Esophagus muscularis mucosa (tissue), 4 donors: ENCODE measurements around the gene CTDP1. TPM values are rescaled to one million over a fixed set of nuclear protein-coding genes. Genes with fewer than 3 reads are reported as not detected.

Experiments used
- DNase-seq: peaks from one replicate; pipeline ENCODE4 v3.0.0-alpha.2; 2017; ENCODE audit errors: extremely low spot score
- H3K27ac ChIP-seq, 4 donors: fragments of 200-600 bp; sonication (generic); replicated peaks in 1 of 4; 1 replicate in 3 of 4; 2 replicates in 1 of 4; pipeline ENCODE4 v1.5.1; 2016 to 2019; ENCODE audit warnings: mild to moderate bottlenecking in 1 of 4
- H3K27me3 ChIP-seq, 4 donors: fragments of 200-600 bp; sonication (generic); one replicate each; pipeline versions ENCODE4 v1.5.1 to v1.6.0; 2016 to 2019
- H3K36me3 ChIP-seq, 4 donors: fragments of 200-600 bp; sonication (generic); one replicate each; pipeline ENCODE4 v1.5.1; 2016 to 2019
- H3K4me1 ChIP-seq, 4 donors: fragments of 200-600 bp; sonication (generic); one replicate each; pipeline ENCODE4 v1.5.1; 2016 to 2019
- H3K4me3 ChIP-seq, 4 donors: fragments of 200-600 bp; sonication (generic); 1 replicate in 2 of 4; 2 replicates in 2 of 4; pipeline ENCODE4 v1.5.1; 2016 to 2019; ENCODE audit warnings: mild to moderate bottlenecking in 4 of 4, moderate library complexity in 1 of 4
- H3K9me3 ChIP-seq, 4 donors: fragments of 200-600 bp; sonication (generic); 1 replicate in 3 of 4; 2 replicates in 1 of 4; pipeline ENCODE4 v1.5.1; 2016 to 2019
- EP300 ChIP-seq: sonication (generic); formaldehyde crosslinking; IDR thresholded peaks from one replicate; pipeline ENCODE4 v1.6.1; 2017; ENCODE audit warnings: antibody characterized with exemption
- POLR2A ChIP-seq: fragments of 450-650 bp; IDR thresholded peaks from one replicate; pipeline ENCODE4 v1.6.1; 2017; ENCODE audit warnings: antibody characterized with exemption, moderate library complexity, mild to moderate bottlenecking, low read depth
- POLR2AphosphoS5 ChIP-seq, 2 donors: sonication (generic); formaldehyde crosslinking; IDR thresholded peaks; one replicate each; pipeline ENCODE4 v1.6.1; 2017; ENCODE audit warnings: antibody characterized with exemption in 2 of 2
- WGBS: methylation state at CpG from one replicate; pipeline ENCODE4 v1.1.5; 2018; 5-methylcytosine and 5-hydroxymethylcytosine counted together
- intact Hi-C: fragments of 100-400 bp; cut with DNase I; formaldehyde crosslinking; loops from one replicate; pipeline ENCODE4 v1.15.1; 2023
- total RNA-seq, 4 donors: library from RNA; depleted of rRNA; stranded (reverse); fragments of >200 nt; gene quantifications; one replicate each; pipeline versions ENCODE4 v1.1.0 to v1.2.1, GENCODE V29; 2016
- TF ChIP-seq, protein P1 (sequence below), 3 experiments: fragments of 200-600 bp in 2 of 3; fragments of 450-650 bp in 1 of 3; sonication (generic) in 2 of 3; IDR thresholded peaks; one replicate each; pipeline ENCODE4 v1.5.1; 2017 to 2019; ENCODE audit warnings: antibody characterized with exemption in 3 of 3, mild to moderate bottlenecking in 2 of 3, moderate library complexity in 1 of 3

CTDP1 gene
- total RNA-seq, 4 donors from 2014 or later = 22.0 to 28.5 (median 24.5) TPM

- H3K36me3 ChIP-seq = no peaks in the 10 kb centered on the region
- peaks cover 3 to 18% (median 9%) of the 10 kb centered on the region in 4 donors for H3K4me1 ChIP-seq
- no peak overlapping the region for H3K4me3 ChIP-seq
- peaks cover 0 to 65% (median 10%) of the 10 kb centered on the region in 4 donors for H3K27me3 ChIP-seq
- intact Hi-C loops = no loop called here
- H3K9me3 ChIP-seq = no peaks in the 10 kb centered on the region
- WGBS = 82% methylated on average over 20 of the region's 21 CpGs
- DNase-seq = no peak
- H3K27ac ChIP-seq = no peak overlapping the region
- no peak for TF ChIP-seq POLR2A
- no peak for TF ChIP-seq EP300
- no peak for TF ChIP-seq POLR2AphosphoS5 (IDR thresholded peaks at IDR 0.05)
- TF ChIP-seq, protein P1, sequence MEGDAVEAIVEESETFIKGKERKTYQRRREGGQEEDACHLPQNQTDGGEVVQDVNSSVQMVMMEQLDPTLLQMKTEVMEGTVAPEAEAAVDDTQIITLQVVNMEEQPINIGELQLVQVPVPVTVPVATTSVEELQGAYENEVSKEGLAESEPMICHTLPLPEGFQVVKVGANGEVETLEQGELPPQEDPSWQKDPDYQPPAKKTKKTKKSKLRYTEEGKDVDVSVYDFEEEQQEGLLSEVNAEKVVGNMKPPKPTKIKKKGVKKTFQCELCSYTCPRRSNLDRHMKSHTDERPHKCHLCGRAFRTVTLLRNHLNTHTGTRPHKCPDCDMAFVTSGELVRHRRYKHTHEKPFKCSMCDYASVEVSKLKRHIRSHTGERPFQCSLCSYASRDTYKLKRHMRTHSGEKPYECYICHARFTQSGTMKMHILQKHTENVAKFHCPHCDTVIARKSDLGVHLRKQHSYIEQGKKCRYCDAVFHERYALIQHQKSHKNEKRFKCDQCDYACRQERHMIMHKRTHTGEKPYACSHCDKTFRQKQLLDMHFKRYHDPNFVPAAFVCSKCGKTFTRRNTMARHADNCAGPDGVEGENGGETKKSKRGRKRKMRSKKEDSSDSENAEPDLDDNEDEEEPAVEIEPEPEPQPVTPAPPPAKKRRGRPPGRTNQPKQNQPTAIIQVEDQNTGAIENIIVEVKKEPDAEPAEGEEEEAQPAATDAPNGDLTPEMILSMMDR (IDR thresholded peaks at IDR 0.05) = no peak
These were observed 39.4 kb upstream of the CTDP1 start for GRCh38 chr18:79640064-79640672.

GRCh38 chr18:79640875-79641274 lies 38.7 kb upstream of the CTDP1 start:
- H3K4me3 ChIP-seq = no peak overlapping the region
- no peak for DNase-seq
- no peak overlapping the region for H3K27ac ChIP-seq
- H3K4me1 ChIP-seq = peaks cover 3 to 18% (median 10%) of the 10 kb centered on the region in 4 donors
- no peaks in the 10 kb centered on the region for H3K36me3 ChIP-seq
- peaks cover 0 to 68% (median 10%) of the 10 kb centered on the region in 4 donors for H3K27me3 ChIP-seq
- WGBS = 89% methylated on average over 10 of the region's 10 CpGs
- H3K9me3 ChIP-seq = no peaks in the 10 kb centered on the region
- intact Hi-C loops = no loop called here
- no peak for TF ChIP-seq POLR2A
- TF ChIP-seq, protein P1 (IDR thresholded peaks at IDR 0.05) = no peak
- no peak for TF ChIP-seq EP300
- no peak for TF ChIP-seq POLR2AphosphoS5 (IDR thresholded peaks at IDR 0.05)

DNA sequence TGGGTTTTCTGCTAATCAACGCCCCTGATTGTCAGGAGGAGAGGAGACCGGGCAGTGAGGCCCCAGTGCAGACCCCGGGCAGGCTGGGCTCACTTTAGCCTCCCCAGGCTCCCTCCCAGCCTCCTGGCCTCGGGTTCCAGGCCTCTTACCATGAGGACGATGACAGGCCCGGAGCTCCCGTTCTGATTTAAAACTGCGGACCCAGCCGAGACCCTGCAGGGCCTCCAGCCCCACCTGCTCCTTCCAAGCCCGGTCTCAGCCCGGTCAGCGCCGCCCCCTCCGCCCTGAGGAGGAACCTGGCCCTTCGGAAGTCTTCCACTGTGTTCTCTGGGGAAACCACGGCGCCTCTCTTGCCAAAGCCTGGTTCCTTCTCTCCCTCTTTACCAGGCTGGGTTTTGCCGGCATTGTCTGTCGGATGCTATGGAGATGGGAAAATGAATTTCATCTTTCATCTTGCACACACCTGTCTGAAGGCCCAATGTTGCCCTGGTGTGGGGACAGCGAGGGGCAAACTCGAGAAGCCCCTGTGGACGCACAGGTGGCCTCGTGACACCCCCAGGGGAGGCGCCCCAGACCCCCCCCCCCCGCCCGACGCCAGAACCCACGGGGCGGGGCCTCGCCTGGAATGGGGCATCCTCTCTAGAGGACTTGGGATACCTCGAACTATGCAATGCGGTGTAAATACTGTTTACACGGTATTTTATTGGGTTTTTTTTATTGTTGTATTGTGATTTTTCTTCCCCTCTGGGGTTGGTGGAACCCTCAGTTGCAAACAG lies 37.7 kb upstream of the CTDP1 start:
- H3K27me3 ChIP-seq = peaks cover 0 to 67% (median 10%) of the 10 kb centered on the region in 4 donors
- WGBS = 82% methylated on average over 31 of the region's 33 CpGs

DNA sequence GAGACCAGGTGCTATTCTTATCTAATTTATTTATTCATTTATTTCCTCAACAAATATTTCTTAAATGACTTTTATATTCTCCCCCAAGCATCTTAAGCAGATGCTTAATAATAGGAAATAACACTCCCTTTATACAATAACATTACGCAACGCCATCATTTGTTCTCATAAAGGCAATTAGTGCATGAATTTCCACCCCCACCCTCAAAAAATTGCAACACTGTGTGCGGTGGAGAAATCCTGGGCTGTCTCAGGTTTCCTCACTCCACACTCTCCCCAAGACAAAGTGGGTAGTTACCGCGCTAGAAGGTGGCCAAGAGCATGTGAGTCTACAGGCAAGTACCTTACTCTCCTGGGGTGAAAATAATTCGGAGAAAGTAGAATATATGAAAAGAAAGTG lies 37.0 kb upstream of the CTDP1 start:
- Histone ChIP-seq H3K9me3 (no peaks in the 10 kb centered on the region), H3K27ac (no peak overlapping the region), H3K27me3 (peaks cover 0 to 60% (median 7%) of the 10 kb centered on the region in 4 donors), H3K4me1 (peaks cover 3 to 15% (median 8%) of the 10 kb centered on the region in 4 donors), H3K4me3 (no peak overlapping the region), H3K36me3 (no peaks in the 10 kb centered on the region)
- TF ChIP-seq, protein P1 (IDR thresholded peaks at IDR 0.05) = no peak
- TF ChIP-seq POLR2AphosphoS5 (IDR thresholded peaks at IDR 0.05) (no peak), EP300 (no peak), POLR2A (no peak)
- DNase-seq = no peak
- intact Hi-C loops = no loop called here
- WGBS = 85% methylated on average over 6 of the region's 6 CpGs

More for the DNA sequence above, 37.7 kb upstream of the CTDP1 start:
- Histone ChIP-seq H3K4me1 (peaks cover 3 to 18% (median 10%) of the 10 kb centered on the region in 4 donors), H3K36me3 (no peaks in the 10 kb centered on the region), H3K4me3 (no peak overlapping the region), H3K9me3 (no peaks in the 10 kb centered on the region), H3K27ac (no peak overlapping the region)
- no peak for DNase-seq
- intact Hi-C loops = no loop called here
- TF ChIP-seq POLR2AphosphoS5 (IDR thresholded peaks at IDR 0.05) (no peak), EP300 (no peak), POLR2A (no peak)
- TF ChIP-seq, protein P1 (IDR thresholded peaks at IDR 0.05) = no peak
